SK-N-SH (cell line): ENCODE measurements around the gene COL17A1. TPM values are rescaled to one million over a fixed set of nuclear protein-coding genes. Genes with fewer than 3 reads are reported as not detected.

Source experiments
- CTCF ChIA-PET: fragments of 300-600, 350-600 bp; formaldehyde crosslinking; extraction: SDS; loops from one replicate; lab custom pipeline; 2021; lab: Yijun Ruan, JAX
- POLR2A ChIA-PET: fragments of 350-600 bp; sonication (Branson Sonifier 250); formaldehyde crosslinking; extraction: SDS; loops from one replicate; lab custom pipeline; 2020; ENCODE audit warnings: antibody characterized with exemption, inconsistent platforms; lab: Yijun Ruan, JAX
- DNase-seq: peaks from one replicate; pipeline ENCODE4 v3.0.0; 2012
- H2AFZ ChIP-seq: fragments of 200-600 bp; sonication (generic); 2 replicates; pipeline ENCODE4 v1.8.1; 2016; ENCODE audit warnings: antibody characterized with exemption, mild to moderate bottlenecking, low read depth
- H3F3A ChIP-seq: fragments of 200-600 bp; sonication (generic); replicated peaks from 2 replicates; pipeline ENCODE3; 2016; ENCODE audit warnings: antibody characterized with exemption, mild to moderate bottlenecking; ENCODE audit not compliant: insufficient read depth
- H3K27ac ChIP-seq, 2 experiments: fragments of 200-500 bp in 1 of 2; fragments of 200-600 bp in 1 of 2; sonication (Bioruptor generic) in 1 of 2; sonication (generic), shearing (Covaris generic) in 1 of 2; 2 replicates each; pipeline versions ENCODE4 v1.5.1 to v1.6.1; 2014 to 2016; ENCODE audit warnings: low read depth in 2 of 2, inconsistent platforms in 1 of 2, low read length in 1 of 2, mild to moderate bottlenecking in 1 of 2, mixed read lengths in 1 of 2
- H3K27me3 ChIP-seq: fragments of 200-600 bp; sonication (generic), shearing (Covaris generic); 2 replicates; pipeline ENCODE4 v1.6.1; 2016; ENCODE audit warnings: mixed run types; ENCODE audit not compliant: insufficient read depth
- H3K36me3 ChIP-seq, 2 experiments: fragments of 200-500 bp in 1 of 2; fragments of 200-600 bp in 1 of 2; sonication (Bioruptor generic) in 1 of 2; sonication (generic) in 1 of 2; replicated peaks in 1 of 2; 2 replicates each; pipeline versions ENCODE3 to v1.5.1; 2014 to 2016; ENCODE audit warnings: low read length in 1 of 2, mild to moderate bottlenecking in 1 of 2; ENCODE audit not compliant: insufficient read depth in 2 of 2, control insufficient read depth in 1 of 2
- H3K4me1 ChIP-seq, 2 experiments: fragments of 200-500 bp in 1 of 2; fragments of 200-600 bp in 1 of 2; sonication (Bioruptor generic) in 1 of 2; sonication (generic), shearing (Covaris generic) in 1 of 2; 2 replicates each; pipeline versions ENCODE4 v1.5.1 to v1.6.1; 2014 to 2016; ENCODE audit warnings: low read depth in 1 of 2, low read length in 1 of 2, mixed run types in 1 of 2; ENCODE audit not compliant: insufficient read depth in 2 of 2, control insufficient read depth in 1 of 2
- H3K4me2 ChIP-seq: fragments of 200-600 bp; sonication (generic), shearing (Covaris generic); 2 replicates; pipeline ENCODE4 v1.6.1; 2017; ENCODE audit warnings: mixed run types
- H3K4me3 ChIP-seq, 2 experiments: fragments of 200-500 bp in 1 of 2; fragments of 200-600 bp in 1 of 2; sonication (Bioruptor generic) in 1 of 2; sonication (generic), shearing (Covaris generic) in 1 of 2; 2 replicates each; pipeline versions ENCODE4 v1.5.1 to v1.8.1; 2014 to 2016; ENCODE audit warnings: low read depth in 2 of 2, inconsistent platforms in 1 of 2, low read length in 1 of 2, mild to moderate bottlenecking in 1 of 2, mixed read lengths in 1 of 2, moderate library complexity in 1 of 2
- H3K79me2 ChIP-seq: fragments of 200-600 bp; sonication (generic); 2 replicates; pipeline ENCODE4 v1.8.1; 2017; ENCODE audit warnings: mild to moderate bottlenecking; ENCODE audit not compliant: insufficient read depth
- H3K9ac ChIP-seq: fragments of 200-600 bp; sonication (generic); 2 replicates; pipeline ENCODE4 v1.6.1; 2017; ENCODE audit warnings: mixed run types
- H3K9me2 ChIP-seq: fragments of 200-600 bp; sonication (generic); 2 replicates; pipeline ENCODE4 v1.6.1; 2017; ENCODE audit warnings: mixed run types
- H3K9me3 ChIP-seq: fragments of 200-600 bp; sonication (generic); 2 replicates; pipeline ENCODE4 v1.6.1; 2017; ENCODE audit warnings: mixed run types, mild to moderate bottlenecking, moderate library complexity
- H4K20me1 ChIP-seq: fragments of 200-600 bp; sonication (generic); 2 replicates; pipeline ENCODE4 v1.6.1; 2017; ENCODE audit warnings: mild to moderate bottlenecking, mixed run types; ENCODE audit not compliant: insufficient read depth
- CHD2 ChIP-seq: fragments of 150-350 bp; IDR thresholded peaks from 2 replicates; pipeline ENCODE4 v1.6.1; 2018; ENCODE audit warnings: low read length; ENCODE audit not compliant: partially characterized antibody
- FOSL2 ChIP-seq: IDR thresholded peaks from 2 replicates; pipeline ENCODE4 v1.4.0; 2012; ENCODE audit warnings: low read depth, mild to moderate bottlenecking, moderate library complexity, borderline replicate concordance
- FOXM1 ChIP-seq: IDR thresholded peaks from 2 replicates; pipeline ENCODE4 v1.4.0; 2012; ENCODE audit warnings: low read depth, mild to moderate bottlenecking
- GATA2 ChIP-seq: sonication (generic); formaldehyde crosslinking; IDR thresholded peaks from 2 replicates; pipeline ENCODE4 v1.5.0; 2020; ENCODE audit warnings: mild to moderate bottlenecking, missing genetic modification reagents
- JUND ChIP-seq: IDR thresholded peaks from 2 replicates; pipeline ENCODE4 v1.4.0; 2012
- MEF2A ChIP-seq: IDR thresholded peaks from 2 replicates; pipeline ENCODE4 v1.4.0; 2012; ENCODE audit warnings: low read depth, borderline replicate concordance
- MXI1 ChIP-seq: IDR thresholded peaks from 2 replicates; pipeline ENCODE4 v1.6.1; 2012; ENCODE audit warnings: mild to moderate bottlenecking, low read depth, low read length, improper control_type of control experiment
- NFIC ChIP-seq: IDR thresholded peaks from 2 replicates; pipeline ENCODE4 v1.4.0; 2012; ENCODE audit warnings: borderline replicate concordance
- POLR2AphosphoS5 ChIP-seq: IDR thresholded peaks from 2 replicates; pipeline ENCODE4 v1.6.1; 2012; ENCODE audit warnings: low read depth, low read length
- RAD21 ChIP-seq: IDR thresholded peaks from 2 replicates; pipeline ENCODE4 v1.6.1; 2012; ENCODE audit warnings: mild to moderate bottlenecking, low read length
- RFX5 ChIP-seq: IDR thresholded peaks from 2 replicates; pipeline ENCODE4 v1.6.1; 2012; ENCODE audit warnings: mild to moderate bottlenecking, improper control_type of control experiment, low read length
- TAF1 ChIP-seq: IDR thresholded peaks from 2 replicates; pipeline ENCODE4 v1.6.1; 2012; ENCODE audit warnings: low read depth, mild to moderate bottlenecking, low read length, moderate library complexity, borderline replicate concordance
- TCF12 ChIP-seq: IDR thresholded peaks from 2 replicates; pipeline ENCODE4 v1.4.0; 2012
- YY1 ChIP-seq: IDR thresholded peaks from 2 replicates; pipeline ENCODE4 v1.4.0; 2012; ENCODE audit warnings: low read depth, mild to moderate bottlenecking
- WGBS: methylation state at CpG from one replicate; pipeline ENCODE4 v1.1.6; 2017; ENCODE audit warnings: low lambda C conversion rate; 5-methylcytosine and 5-hydroxymethylcytosine counted together
- polyA plus RNA-seq, 3 experiments: library from polyadenylated mRNA; depleted of rRNA; stranded (reverse); fragments of >200 nt; gene quantifications; 2 replicates each; pipeline ENCODE4 v1.2.3, GENCODE V29; 2012
- TF ChIP-seq, protein P1 (sequence below): IDR thresholded peaks from 2 replicates; pipeline ENCODE4; 2012
- TF ChIP-seq, protein P2 (sequence below): IDR thresholded peaks from 2 replicates; pipeline ENCODE4 v1.6.1; 2012; ENCODE audit warnings: mild to moderate bottlenecking, low read depth, low read length, moderate library complexity
- TF ChIP-seq, protein P3 (sequence below): fragments of 150-350 bp; IDR thresholded peaks from 2 replicates; pipeline ENCODE4 v1.6.1; 2017; ENCODE audit warnings: antibody characterized with exemption, low read length, low read depth, borderline replicate concordance
- TF ChIP-seq, protein P4 (sequence below): IDR thresholded peaks from 2 replicates; pipeline ENCODE4 v1.4.0; 2012; ENCODE audit warnings: low read depth

The COL17A1 gene
- polyA plus RNA-seq, 1 of the 3 experiments (the other 2 are of a cell fraction): 0.12 TPM

DNA sequence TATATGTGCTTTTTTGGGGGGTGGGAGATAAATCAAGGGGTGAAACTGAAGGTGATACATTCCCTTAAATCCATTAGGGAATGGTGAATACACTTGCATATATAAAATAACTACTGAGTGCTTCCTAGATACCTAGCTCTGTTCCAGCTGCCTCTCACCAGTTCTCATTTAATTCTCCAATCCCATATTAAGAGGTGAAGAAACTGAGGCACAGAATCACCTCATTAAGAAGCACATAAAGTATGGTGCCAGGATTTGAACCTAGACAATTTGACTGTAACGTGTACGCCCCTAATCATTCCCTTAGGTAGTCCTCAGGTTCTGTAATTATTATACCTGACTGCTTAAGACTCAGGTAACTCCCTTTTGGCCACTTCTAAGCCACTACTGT is 34.8 kb upstream of the COL17A1 start (continued):
- no peak for TF ChIP-seq MEF2A

DNA sequence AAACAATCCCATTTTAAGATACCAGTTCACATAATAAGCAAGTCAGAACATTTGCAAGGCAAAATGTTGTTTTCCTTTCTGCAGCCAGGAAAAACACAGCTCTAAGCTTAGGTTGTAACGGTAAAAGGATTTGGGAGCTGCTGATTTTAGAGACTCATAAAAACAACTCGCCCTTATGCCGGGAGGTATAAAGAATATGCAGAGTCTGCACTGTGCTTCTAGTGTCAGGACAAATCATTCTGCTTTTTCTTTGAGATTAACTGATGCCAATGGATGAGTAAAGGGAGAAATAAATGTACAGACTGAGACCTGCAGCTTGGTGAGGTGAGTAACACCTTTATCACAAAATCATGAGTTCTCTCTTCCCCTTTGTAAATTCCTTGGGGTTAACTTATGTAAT is 34.3 kb upstream of the COL17A1 start:
- H3K9me3 ChIP-seq: no peaks in the 10 kb centered on the region
- H3F3A ChIP-seq: peaks cover 12% of the 10 kb centered on the region
- H3K79me2 ChIP-seq: no peaks in the 10 kb centered on the region
- no peak overlapping the region for H3K4me2 ChIP-seq
- CTCF ChIA-PET: interaction anchor here (2.7 to 5.2 kb wide), 2 partner anchors 138 to 232 kb away, joined by 8 to 44 read pairs; no protein-coding TSS in a partner anchor
- peak overlapping the region; percentile 93 for H2AFZ ChIP-seq
- H3K9ac ChIP-seq: peak overlapping the region; percentile 100; the same call in 1 of the 2 replicates
- TF ChIP-seq, protein P1, sequence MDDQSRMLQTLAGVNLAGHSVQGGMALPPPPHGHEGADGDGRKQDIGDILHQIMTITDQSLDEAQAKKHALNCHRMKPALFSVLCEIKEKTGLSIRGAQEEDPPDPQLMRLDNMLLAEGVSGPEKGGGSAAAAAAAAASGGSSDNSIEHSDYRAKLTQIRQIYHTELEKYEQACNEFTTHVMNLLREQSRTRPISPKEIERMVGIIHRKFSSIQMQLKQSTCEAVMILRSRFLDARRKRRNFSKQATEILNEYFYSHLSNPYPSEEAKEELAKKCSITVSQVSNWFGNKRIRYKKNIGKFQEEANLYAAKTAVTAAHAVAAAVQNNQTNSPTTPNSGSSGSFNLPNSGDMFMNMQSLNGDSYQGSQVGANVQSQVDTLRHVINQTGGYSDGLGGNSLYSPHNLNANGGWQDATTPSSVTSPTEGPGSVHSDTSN: no peak
- TF ChIP-seq, protein P2, sequence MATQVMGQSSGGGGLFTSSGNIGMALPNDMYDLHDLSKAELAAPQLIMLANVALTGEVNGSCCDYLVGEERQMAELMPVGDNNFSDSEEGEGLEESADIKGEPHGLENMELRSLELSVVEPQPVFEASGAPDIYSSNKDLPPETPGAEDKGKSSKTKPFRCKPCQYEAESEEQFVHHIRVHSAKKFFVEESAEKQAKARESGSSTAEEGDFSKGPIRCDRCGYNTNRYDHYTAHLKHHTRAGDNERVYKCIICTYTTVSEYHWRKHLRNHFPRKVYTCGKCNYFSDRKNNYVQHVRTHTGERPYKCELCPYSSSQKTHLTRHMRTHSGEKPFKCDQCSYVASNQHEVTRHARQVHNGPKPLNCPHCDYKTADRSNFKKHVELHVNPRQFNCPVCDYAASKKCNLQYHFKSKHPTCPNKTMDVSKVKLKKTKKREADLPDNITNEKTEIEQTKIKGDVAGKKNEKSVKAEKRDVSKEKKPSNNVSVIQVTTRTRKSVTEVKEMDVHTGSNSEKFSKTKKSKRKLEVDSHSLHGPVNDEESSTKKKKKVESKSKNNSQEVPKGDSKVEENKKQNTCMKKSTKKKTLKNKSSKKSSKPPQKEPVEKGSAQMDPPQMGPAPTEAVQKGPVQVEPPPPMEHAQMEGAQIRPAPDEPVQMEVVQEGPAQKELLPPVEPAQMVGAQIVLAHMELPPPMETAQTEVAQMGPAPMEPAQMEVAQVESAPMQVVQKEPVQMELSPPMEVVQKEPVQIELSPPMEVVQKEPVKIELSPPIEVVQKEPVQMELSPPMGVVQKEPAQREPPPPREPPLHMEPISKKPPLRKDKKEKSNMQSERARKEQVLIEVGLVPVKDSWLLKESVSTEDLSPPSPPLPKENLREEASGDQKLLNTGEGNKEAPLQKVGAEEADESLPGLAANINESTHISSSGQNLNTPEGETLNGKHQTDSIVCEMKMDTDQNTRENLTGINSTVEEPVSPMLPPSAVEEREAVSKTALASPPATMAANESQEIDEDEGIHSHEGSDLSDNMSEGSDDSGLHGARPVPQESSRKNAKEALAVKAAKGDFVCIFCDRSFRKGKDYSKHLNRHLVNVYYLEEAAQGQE: no peak
- TF ChIP-seq JUND: no peak
- TF ChIP-seq NFIC: no peak
- TF ChIP-seq TAF1: no peak
- no peak for TF ChIP-seq POLR2AphosphoS5
- no peak for TF ChIP-seq FOXM1
- no peak for TF ChIP-seq MXI1
- TF ChIP-seq, protein P3, sequence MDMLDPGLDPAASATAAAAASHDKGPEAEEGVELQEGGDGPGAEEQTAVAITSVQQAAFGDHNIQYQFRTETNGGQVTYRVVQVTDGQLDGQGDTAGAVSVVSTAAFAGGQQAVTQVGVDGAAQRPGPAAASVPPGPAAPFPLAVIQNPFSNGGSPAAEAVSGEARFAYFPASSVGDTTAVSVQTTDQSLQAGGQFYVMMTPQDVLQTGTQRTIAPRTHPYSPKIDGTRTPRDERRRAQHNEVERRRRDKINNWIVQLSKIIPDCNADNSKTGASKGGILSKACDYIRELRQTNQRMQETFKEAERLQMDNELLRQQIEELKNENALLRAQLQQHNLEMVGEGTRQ: no peak
- TF ChIP-seq YY1: no peak
- no peak for TF ChIP-seq RAD21
- no peak for TF ChIP-seq TCF12
- TF ChIP-seq FOSL2: no peak
- no peak for TF ChIP-seq CHD2
- TF ChIP-seq, protein P4, sequence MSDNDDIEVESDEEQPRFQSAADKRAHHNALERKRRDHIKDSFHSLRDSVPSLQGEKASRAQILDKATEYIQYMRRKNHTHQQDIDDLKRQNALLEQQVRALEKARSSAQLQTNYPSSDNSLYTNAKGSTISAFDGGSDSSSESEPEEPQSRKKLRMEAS: no peak
- no peak for TF ChIP-seq RFX5
- TF ChIP-seq GATA2 (CRISPR knock-in tag): no peak
- WGBS: 78% methylated on average over 3 of the region's 3 CpGs
- H3K36me3 ChIP-seq: peaks cover 0 to 6% of the 10 kb centered on the region in 2 experiments
- DNase-seq: no peak
- H3K27ac ChIP-seq: peak overlapping the region in 1 of 2 experiments; percentile 100; a peak in 2 of 4 replicates
- H4K20me1 ChIP-seq: no peaks in the 10 kb centered on the region
- H3K27me3 ChIP-seq: no peaks in the 10 kb centered on the region
- H3K9me2 ChIP-seq: no peaks in the 10 kb centered on the region
- POLR2A ChIA-PET: no interaction called here
- peaks cover 0 to 11% of the 10 kb centered on the region in 2 experiments; a peak in 3 of 4 replicates for H3K4me1 ChIP-seq
- no peak overlapping the region for H3K4me3 ChIP-seq
